Upper lobe of left lung (tissue), 6 donors: ENCODE data around the gene ZNF69. TPM values are rescaled to one million over a fixed set of nuclear protein-coding genes. Genes with fewer than 3 reads are reported as not detected.
"Not testable (repeated sequence)": the region's sequence is repeated elsewhere in the genome, so short reads cannot be mapped to it uniquely, and the experiment has no call there.

ENCODE experiments used
- ATAC-seq, 2 donors: fragments of 200-7000 bp; cut with Tn5 transposase; one replicate each; pipeline ENCODE4 v1.9.1; 2022; ENCODE audit warnings: mild to moderate bottlenecking in 2 of 2, moderate library complexity in 2 of 2; ENCODE audit not compliant: low FRiP score in 2 of 2
- DNase-seq, 2 donors: peaks; one replicate each; pipeline ENCODE4 v3.0.0-alpha.2; 2019 to 2020
- H3K27ac ChIP-seq, 4 donors: fragments of 200-600 bp; sonication (generic); one replicate each; pipeline ENCODE4 v1.5.1; 2016 to 2019
- H3K27me3 ChIP-seq, 4 donors: fragments of 200-600 bp; sonication (generic); one replicate each; pipeline ENCODE4 v1.5.1; 2017 to 2019
- H3K36me3 ChIP-seq, 4 donors: fragments of 200-600 bp; sonication (generic); one replicate each; pipeline ENCODE4 v1.5.1; 2016 to 2019
- H3K4me1 ChIP-seq, 4 donors: fragments of 200-600 bp; sonication (generic); one replicate each; pipeline ENCODE4 v1.5.1; 2018 to 2019
- H3K4me3 ChIP-seq, 4 donors: fragments of 200-600 bp; sonication (generic); one replicate each; pipeline ENCODE4 v1.5.1; 2017 to 2019; ENCODE audit warnings: mild to moderate bottlenecking in 2 of 4, moderate library complexity in 1 of 4
- H3K9me3 ChIP-seq, 4 donors: fragments of 200-600 bp; sonication (generic); one replicate each; pipeline ENCODE4 v1.5.1; 2018 to 2019
- CTCF ChIP-seq, 6 experiments: fragments of 450-650 bp in 4 of 6; fragments of 200-600 bp in 2 of 6; sonication (generic) in 2 of 6; IDR thresholded peaks; one replicate each; pipeline ENCODE4 v1.5.1; 2016 to 2019; ENCODE audit warnings: antibody characterized with exemption in 6 of 6
- EP300 ChIP-seq, 4 donors: sonication (generic); formaldehyde crosslinking; IDR thresholded peaks; one replicate each; pipeline ENCODE4 v1.5.1; 2017; ENCODE audit warnings: antibody characterized with exemption in 4 of 4, control low read depth in 2 of 4
- POLR2A ChIP-seq, 4 donors: fragments of 450-650 bp; IDR thresholded peaks; one replicate each; pipeline ENCODE4 v1.5.1; 2016 to 2017; ENCODE audit warnings: antibody characterized with exemption in 4 of 4, mild to moderate bottlenecking in 2 of 4
- POLR2AphosphoS5 ChIP-seq, 2 donors: sonication (generic); formaldehyde crosslinking; IDR thresholded peaks; one replicate each; pipeline ENCODE4 v1.5.1; 2017; ENCODE audit warnings: antibody characterized with exemption in 2 of 2
- WGBS, 2 donors: methylation state at CpG; one replicate each; pipeline ENCODE4 v1.1.5; 2017 to 2018; 5-methylcytosine and 5-hydroxymethylcytosine counted together
- total RNA-seq, 6 donors: library from RNA; depleted of rRNA in 4 of 6; stranded (reverse); fragments of >200 nt in 4 of 6; gene quantifications; one replicate each; pipeline versions ENCODE4 v1.1.0 to v1.2.1, GENCODE V29; 2016 to 2021
- donor health status: DM: no; HTN: no; CAD: no; lungs with moderate emphysema.
- donor health status: DM: no; HTN: yes; CAD: no; lungs with severe emphysema.

The ZNF69 gene
- total RNA-seq, 6 donors from 2014 or later: 10.1 to 29.3 (median 16.4) TPM

DNA sequence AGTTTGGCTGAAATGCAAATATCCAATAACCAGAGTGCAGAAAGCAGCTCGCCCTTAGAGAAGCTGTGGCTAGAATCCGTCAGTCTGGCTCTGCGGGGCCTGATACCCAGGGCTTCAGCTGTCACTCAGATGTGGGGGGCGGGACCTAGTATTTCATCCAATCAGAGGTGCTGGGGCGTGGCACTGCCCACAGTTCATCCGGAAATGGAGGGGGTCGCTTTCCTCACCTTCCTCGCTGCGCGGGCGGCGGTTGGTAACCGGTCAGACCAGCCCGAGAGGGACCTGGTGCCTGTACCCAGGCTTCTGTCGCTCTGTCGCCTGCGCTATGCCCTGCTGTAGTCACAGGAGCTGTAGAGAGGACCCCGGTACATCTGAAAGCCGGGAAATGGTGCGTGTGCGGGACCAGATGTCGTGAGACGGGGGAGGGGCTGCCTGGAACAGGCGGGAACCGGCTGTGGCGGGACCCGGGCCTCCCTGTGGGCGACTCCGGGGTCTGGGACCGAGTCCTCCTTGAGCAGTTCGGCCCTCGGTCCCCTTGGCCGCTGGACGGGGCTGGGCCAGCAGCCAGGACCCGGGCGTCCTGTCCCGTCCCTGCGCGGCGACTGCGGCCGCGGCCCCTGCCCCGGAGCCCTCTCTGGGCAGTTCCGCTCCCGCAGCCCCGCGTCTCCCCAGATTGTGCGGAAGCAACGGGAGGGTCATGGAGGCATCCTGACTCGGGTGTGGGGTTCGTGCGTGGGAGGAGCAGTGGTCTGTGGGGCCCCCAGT is 37.5 kb downstream of the ZNF69 start, which contains the start of gene ZNF700:
Gene ZNF700, plus strand, starts transcription at position 222 of the 765 bp plus-strand sequence. Its CDS starts 104 bp downstream, at position 326.
- peak; percentile 98 for ATAC-seq
- Histone ChIP-seq H3K27ac (peak within 1 kb of the TSS; percentile 91 to 99 (median 94)), H3K36me3 (no peaks in the 10 kb centered on the region)

GRCh38 chr19:11925651-11926187 is 38.1 kb downstream of the ZNF69 start:
- DNase-seq, H3K36me3 ChIP-seq, H3K27me3 ChIP-seq, ATAC-seq, H3K9me3 ChIP-seq: not testable (repeated sequence)
- WGBS, 2 donors: 7 to 8% methylated on average over 10 of the region's 10 CpGs
- H3K4me3 ChIP-seq: peak overlapping the region; percentile 69 to 88 (median 73)
- peaks cover 18 to 32% (median 20%) of the 10 kb centered on the region in 4 donors for H3K4me1 ChIP-seq
- peak overlapping the region; percentile 91 to 99 (median 94) for H3K27ac ChIP-seq

More for the DNA sequence above, 37.5 kb downstream of the ZNF69 start, which contains the start of gene ZNF700:
- H3K27me3 ChIP-seq: no peaks in the 10 kb centered on the region
- TF ChIP-seq CTCF (IDR thresholded peaks at IDR 0.05) (peak in 1 of 6 experiments; percentile 7), POLR2AphosphoS5 (IDR thresholded peaks at IDR 0.05) (peak; percentile 84 to 87), EP300 (IDR thresholded peaks at IDR 0.05) (peak in 2 of 4 donors; percentile 30 to 45), POLR2A (IDR thresholded peaks at IDR 0.05) (peak in 3 of 4 donors; percentile 78 to 85 (median 78))
- peaks cover 18 to 32% (median 20%) of the 10 kb centered on the region in 4 donors for H3K4me1 ChIP-seq
- H3K4me3 ChIP-seq: peak within 1 kb of the TSS; percentile 69 to 88 (median 73)
- DNase-seq: peak; percentile 91 to 96
- no peaks in the 10 kb centered on the region for H3K9me3 ChIP-seq
- 0% methylated on average over 16 to 18 of the region's 53 CpGs for WGBS, 2 donors

DNA sequence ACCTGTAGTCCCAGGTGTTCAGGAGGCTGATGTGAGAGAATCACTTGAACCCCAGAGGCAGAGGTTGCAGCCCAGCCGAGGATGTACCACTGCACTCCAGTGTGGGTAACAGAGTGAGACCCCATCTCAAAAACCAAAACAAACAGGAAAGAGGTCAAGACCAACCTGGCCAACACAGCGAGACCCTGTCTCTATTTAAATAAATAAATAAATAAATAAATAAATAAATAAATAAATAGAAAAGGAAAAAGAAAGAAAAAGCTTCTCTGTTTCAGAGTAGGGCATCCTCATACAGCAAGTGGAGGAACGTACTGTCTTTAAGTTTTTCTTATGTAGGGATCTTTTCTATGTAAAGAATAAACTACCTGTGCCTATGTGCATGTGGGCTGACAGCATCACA is 39.6 kb downstream of the ZNF69 start:
- Histone ChIP-seq H3K9me3 (peaks cover 0 to 4% (median 1%) of the 10 kb centered on the region in 4 donors), H3K27ac (no peak overlapping the region), H3K27me3 (no peaks in the 10 kb centered on the region), H3K4me3 (no peak overlapping the region), H3K4me1 (peaks cover 18 to 32% (median 20%) of the 10 kb centered on the region in 4 donors), H3K36me3 (no peaks in the 10 kb centered on the region)
- WGBS, 2 donors: 95 to 96% methylated on average over 3 of the region's 3 CpGs
- TF ChIP-seq POLR2AphosphoS5 (IDR thresholded peaks at IDR 0.05) (no peak), CTCF (IDR thresholded peaks at IDR 0.05) (no peak), POLR2A (IDR thresholded peaks at IDR 0.05) (no peak), EP300 (IDR thresholded peaks at IDR 0.05) (no peak)
- ATAC-seq: no peak
- no peak for DNase-seq

GRCh38 chr19:11931051-11931450 is 43.5 kb downstream of the ZNF69 start:
- H3K27me3 ChIP-seq: no peaks in the 10 kb centered on the region
- no peak overlapping the region for H3K4me3 ChIP-seq
- TF ChIP-seq CTCF (IDR thresholded peaks at IDR 0.05): no peak
- no peak for TF ChIP-seq POLR2AphosphoS5 (IDR thresholded peaks at IDR 0.05)
- TF ChIP-seq POLR2A (IDR thresholded peaks at IDR 0.05): no peak
- TF ChIP-seq EP300 (IDR thresholded peaks at IDR 0.05): no peak
- WGBS, 2 donors: 79 to 84% methylated on average over 3 of the region's 3 CpGs
- peak in 1 of 2 donors; percentile 37 for DNase-seq
- peaks cover 3 to 14% (median 8%) of the 10 kb centered on the region in 4 donors for H3K4me1 ChIP-seq
- peaks cover 0 to 3% (median 0%) of the 10 kb centered on the region in 4 donors for H3K36me3 ChIP-seq
- ATAC-seq: no peak
- peaks cover 0 to 22% (median 16%) of the 10 kb centered on the region in 4 donors for H3K9me3 ChIP-seq
- no peak overlapping the region for H3K27ac ChIP-seq

DNA sequence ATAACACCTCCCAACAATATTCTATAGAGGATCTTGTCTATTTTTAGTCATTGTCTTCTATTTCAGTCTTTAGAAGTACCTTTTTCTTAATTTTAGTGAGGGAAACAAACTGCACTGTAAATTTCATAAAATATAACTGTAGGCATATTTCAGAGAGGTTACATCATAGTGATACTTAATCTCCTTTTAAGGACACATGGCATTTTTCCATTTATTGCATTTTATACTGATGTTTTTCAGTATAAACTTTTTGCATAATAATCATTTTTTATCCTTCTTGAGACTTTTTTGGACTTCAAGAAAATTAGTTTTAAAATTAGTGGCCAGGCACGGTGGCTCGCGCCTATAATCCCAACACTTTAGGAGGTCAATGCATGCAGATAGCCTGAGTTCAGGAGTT is 43.9 kb downstream of the ZNF69 start:
- no peak overlapping the region for H3K27ac ChIP-seq
- TF ChIP-seq POLR2A (IDR thresholded peaks at IDR 0.05) (no peak), EP300 (IDR thresholded peaks at IDR 0.05) (no peak), POLR2AphosphoS5 (IDR thresholded peaks at IDR 0.05) (no peak), CTCF (IDR thresholded peaks at IDR 0.05) (no peak)
- H3K4me3 ChIP-seq: no peak overlapping the region
- DNase-seq (no peak), ATAC-seq (no peak)
- H3K36me3 ChIP-seq: peaks cover 0 to 3% (median 0%) of the 10 kb centered on the region in 4 donors
- H3K27me3 ChIP-seq: no peaks in the 10 kb centered on the region
- 95 to 97% methylated on average over 3 of the region's 3 CpGs for WGBS, 2 donors
- peaks cover 0 to 22% (median 16%) of the 10 kb centered on the region in 4 donors for H3K9me3 ChIP-seq
- H3K4me1 ChIP-seq: peaks cover 0 to 10% (median 3%) of the 10 kb centered on the region in 4 donors

DNA sequence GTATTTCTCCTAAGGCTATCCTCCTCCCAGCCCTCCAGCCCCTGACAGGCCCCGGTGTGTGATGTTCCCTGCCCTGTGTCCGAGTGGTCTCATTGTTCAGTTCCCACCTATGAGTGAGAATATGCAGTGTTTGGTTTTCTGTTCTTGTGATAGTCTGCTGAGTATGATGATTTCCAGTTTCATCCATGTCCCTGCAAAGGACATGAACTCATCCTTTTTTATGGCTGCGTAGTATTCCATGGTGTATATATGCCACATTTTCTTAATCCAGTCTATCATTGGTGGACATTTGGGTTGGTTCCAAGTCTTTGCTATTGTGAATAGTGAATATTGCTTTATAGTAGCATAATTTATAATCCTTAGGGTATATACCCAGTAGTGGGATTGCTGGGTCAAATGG is 48.2 kb downstream of the ZNF69 start:
- not testable (repeated sequence) for H3K4me3 ChIP-seq, H3K27ac ChIP-seq, DNase-seq, H3K27me3 ChIP-seq, H3K4me1 ChIP-seq, ATAC-seq
- Histone ChIP-seq H3K36me3 (peaks cover 0 to 12% (median 10%) of the 10 kb centered on the region in 4 donors), H3K9me3 (peaks cover 0 to 51% (median 44%) of the 10 kb centered on the region in 4 donors)
- 98 to 100% methylated on average over 3 of the region's 3 CpGs for WGBS, 2 donors

GRCh38 chr19:11938383-11938782 is 50.8 kb downstream of the ZNF69 start:
- not testable (repeated sequence) for H3K4me1 ChIP-seq, H3K4me3 ChIP-seq, ATAC-seq, H3K27ac ChIP-seq, H3K27me3 ChIP-seq, DNase-seq
- H3K36me3 ChIP-seq: peaks cover 0 to 29% (median 26%) of the 10 kb centered on the region in 4 donors
- 96 to 98% methylated on average over 3 of the region's 3 CpGs for WGBS, 2 donors
- peaks cover 24 to 73% (median 64%) of the 10 kb centered on the region in 4 donors for H3K9me3 ChIP-seq
